Measurements from ENCODE around the gene COQ9.
A peak's percentile ranks its signal among the peaks of the same experiment; 100 is the strongest.

COQ9 gene

DNA sequence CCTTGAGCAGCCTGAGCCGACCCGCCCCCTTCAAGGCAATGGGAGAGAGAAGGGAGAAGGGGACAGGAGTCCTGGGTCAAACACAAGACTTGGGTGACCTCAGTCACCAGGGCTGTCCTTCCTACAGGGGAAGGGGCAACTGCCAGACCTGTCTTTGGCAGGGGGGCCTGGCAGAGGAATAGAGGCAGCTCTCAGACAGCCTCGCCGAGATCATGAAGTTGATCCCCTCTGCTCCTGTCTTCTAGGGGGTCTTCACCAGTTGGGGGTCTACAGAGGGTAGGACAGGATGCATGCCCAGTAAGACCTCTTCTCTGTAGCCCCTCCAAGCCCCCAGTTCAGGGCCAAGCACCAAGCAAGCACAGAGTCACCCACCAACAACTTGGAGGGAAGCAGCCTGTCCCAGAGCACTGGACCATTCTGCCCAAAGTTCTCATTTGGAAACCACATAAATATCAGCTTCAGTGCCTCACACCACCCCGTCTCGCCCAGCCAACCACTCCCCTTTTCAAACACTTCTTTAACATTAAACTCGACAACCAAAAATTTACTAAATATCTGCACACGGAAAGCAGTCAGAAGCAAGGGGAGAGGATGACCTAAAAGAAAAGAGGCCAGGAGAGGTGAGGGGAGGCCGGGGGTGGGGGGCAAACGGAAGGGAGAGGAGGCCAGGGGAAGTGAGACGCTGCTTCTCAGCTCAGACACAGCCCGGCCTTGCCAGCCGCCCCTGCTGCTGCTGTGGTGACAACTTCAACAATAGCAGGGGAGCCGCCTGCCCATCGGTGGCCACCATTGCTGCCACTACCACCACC is 31.3 kb downstream of the COQ9 start:
- peak overlapping the region; percentile 42 for H3K4me3 ChIP-seq (ENCODE audit: low read length)
- peaks cover 4% of the 10 kb centered on the region for H3K27me3 ChIP-seq (ENCODE audit: insufficient read depth, low read length)
- peaks cover 2% of the 10 kb centered on the region for H3K36me3 ChIP-seq (ENCODE audit: insufficient read depth, low read length)
- H3K9me3 ChIP-seq (ENCODE audit: low read length), result no peaks in the 10 kb centered on the region
- H3K4me1 ChIP-seq (ENCODE audit: insufficient read depth, low read length), result peaks cover 36% of the 10 kb centered on the region
- H2AFZ ChIP-seq (ENCODE audit: low read depth, low read length), result no peak overlapping the region

DNA sequence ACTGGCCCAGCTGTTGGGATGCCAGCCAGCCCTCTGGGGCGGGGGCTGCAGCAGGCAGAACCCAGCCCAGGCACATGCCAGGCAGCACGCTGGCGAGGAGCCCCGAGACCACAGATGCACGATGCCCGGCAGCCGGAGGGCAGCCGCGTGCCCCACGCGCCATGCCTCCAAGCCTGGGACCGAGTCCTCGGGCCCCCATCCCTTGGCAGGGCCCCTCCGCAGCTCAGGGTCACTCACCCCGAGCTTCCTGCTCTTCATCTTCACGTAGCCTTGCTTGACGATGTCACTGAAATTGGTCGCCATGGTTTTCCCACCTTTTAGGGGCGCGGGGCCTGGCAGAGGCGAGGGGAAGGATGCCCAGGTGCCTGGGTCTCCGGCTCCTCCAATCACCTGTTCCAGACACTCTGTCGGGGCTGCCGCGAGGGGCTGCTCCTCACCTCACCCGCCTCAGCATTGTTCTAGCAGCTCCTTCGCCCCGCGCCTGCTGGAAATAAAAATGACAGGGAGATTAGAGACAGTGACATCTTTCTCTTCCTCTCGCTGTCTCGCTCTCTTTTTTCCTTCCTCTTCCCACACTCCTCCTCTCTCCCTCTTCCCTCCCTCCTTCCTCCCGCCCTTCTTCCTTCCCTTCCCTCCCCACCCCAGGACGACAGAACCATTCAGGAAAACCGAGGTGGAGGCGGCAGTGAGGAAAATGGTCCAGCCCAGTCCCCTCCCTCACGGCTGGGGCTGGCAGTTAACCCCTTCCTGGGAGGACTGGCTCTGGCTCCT is 32.1 kb downstream of the COQ9 start:
- Histone ChIP-seq H3K9me3 (ENCODE audit: low read length) (no peaks in the 10 kb centered on the region), H3K36me3 (ENCODE audit: insufficient read depth, low read length) (no peaks in the 10 kb centered on the region), H3K4me1 (ENCODE audit: insufficient read depth, low read length) (peaks cover 36% of the 10 kb centered on the region), H3K27me3 (ENCODE audit: insufficient read depth, low read length) (peaks cover 4% of the 10 kb centered on the region), H3K4me3 (ENCODE audit: low read length) (peak overlapping the region; percentile 42), H2AFZ (ENCODE audit: low read depth, low read length) (peak overlapping the region; percentile 37)

DNA sequence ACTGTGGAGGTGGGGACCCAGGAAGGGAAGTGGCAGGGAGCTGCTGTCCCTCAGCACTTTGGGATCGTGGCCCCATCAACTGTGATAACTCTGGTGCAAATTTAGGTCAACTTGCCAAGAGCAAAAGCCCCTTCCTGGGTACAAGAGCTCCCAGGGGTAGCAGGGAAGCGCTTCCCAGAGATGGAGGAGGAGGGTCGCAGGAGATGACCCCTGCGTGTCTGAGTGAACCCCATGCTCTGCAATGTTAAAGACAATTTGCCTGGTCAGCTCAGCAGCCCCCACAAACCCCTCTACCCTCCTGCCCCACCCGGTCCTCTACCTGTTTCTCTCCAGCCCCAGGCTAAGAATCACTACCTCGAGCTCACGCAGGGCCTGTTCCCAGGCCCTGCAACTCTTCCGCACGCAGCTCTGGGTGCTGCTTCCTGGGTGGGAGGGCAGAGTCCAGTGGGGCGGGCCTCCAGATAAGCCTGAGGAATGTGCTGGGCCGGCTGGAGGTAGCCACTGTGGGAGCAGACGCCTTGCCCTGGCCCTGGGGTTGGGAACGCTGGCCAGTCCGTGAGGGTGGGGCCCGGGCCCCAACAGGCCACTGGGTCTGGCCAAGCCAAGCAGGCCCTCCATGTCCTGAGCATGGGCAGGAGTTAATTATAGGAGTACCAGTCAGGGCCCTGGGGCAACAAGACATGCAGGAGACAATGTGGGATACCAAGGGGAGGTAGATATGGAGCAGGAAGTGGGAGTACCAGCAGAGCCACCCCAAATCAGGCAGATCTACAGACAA is 32.9 kb downstream of the COQ9 start:
- Histone ChIP-seq H3K4me1 (ENCODE audit: insufficient read depth, low read length) (peaks cover 36% of the 10 kb centered on the region), H3K27me3 (ENCODE audit: insufficient read depth, low read length) (peaks cover 11% of the 10 kb centered on the region), H3K9me3 (ENCODE audit: low read length) (no peaks in the 10 kb centered on the region), H2AFZ (ENCODE audit: low read depth, low read length) (peak overlapping the region; percentile 37), H3K36me3 (ENCODE audit: insufficient read depth, low read length) (no peaks in the 10 kb centered on the region), H3K4me3 (ENCODE audit: low read length) (peak overlapping the region; percentile 42)

DNA sequence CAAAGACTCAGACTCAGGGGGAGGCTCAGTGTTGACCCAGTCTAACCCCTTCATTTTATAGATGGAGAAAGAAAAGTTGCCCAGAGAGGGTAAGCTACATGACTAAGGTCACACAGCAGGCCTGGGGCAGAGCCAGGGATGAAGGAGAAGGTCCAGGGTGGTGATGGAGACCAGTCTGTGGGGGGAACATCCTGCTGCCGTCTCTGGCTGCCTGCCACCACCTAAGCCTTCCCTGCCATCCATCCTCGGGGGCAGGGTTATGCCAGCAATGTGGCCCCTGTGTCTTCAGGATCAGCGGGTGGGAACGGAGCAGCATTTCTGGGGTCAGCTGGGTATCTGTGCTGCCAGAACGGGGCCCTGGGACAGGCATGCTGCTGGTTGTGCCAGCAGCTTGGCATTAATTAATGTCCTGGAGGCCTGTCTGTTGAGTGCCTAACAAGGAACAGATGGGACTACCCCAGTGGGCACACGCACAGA is 33.5 kb downstream of the COQ9 start:
- Histone ChIP-seq H3K4me1 (ENCODE audit: insufficient read depth, low read length) (peaks cover 38% of the 10 kb centered on the region), H2AFZ (ENCODE audit: low read depth, low read length) (no peak overlapping the region), H3K9me3 (ENCODE audit: low read length) (no peaks in the 10 kb centered on the region), H3K36me3 (ENCODE audit: insufficient read depth, low read length) (no peaks in the 10 kb centered on the region), H3K27me3 (ENCODE audit: insufficient read depth, low read length) (peaks cover 17% of the 10 kb centered on the region), H3K4me3 (ENCODE audit: low read length) (no peak overlapping the region)

DNA sequence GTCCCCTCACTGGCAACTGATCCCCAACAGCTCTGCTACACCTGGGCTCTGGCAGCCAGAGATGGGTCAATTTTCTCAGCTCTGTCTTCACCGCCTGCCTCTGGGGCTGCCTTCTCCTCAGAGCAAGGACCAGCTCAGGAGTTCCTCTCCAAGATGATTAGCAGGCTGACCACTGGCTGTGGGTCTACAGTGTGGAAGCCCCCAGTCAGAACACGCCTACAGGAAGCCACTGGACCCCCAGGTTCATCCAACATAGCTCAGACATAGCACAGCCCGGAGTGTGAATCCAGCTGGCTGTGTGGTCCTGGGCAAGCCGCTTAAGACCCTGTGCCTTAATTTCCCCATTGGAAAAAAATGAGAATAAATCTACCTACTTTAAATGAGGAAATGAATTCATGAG is 34.1 kb downstream of the COQ9 start:
- H3K36me3 ChIP-seq (ENCODE audit: insufficient read depth, low read length), result no peaks in the 10 kb centered on the region

DNA sequence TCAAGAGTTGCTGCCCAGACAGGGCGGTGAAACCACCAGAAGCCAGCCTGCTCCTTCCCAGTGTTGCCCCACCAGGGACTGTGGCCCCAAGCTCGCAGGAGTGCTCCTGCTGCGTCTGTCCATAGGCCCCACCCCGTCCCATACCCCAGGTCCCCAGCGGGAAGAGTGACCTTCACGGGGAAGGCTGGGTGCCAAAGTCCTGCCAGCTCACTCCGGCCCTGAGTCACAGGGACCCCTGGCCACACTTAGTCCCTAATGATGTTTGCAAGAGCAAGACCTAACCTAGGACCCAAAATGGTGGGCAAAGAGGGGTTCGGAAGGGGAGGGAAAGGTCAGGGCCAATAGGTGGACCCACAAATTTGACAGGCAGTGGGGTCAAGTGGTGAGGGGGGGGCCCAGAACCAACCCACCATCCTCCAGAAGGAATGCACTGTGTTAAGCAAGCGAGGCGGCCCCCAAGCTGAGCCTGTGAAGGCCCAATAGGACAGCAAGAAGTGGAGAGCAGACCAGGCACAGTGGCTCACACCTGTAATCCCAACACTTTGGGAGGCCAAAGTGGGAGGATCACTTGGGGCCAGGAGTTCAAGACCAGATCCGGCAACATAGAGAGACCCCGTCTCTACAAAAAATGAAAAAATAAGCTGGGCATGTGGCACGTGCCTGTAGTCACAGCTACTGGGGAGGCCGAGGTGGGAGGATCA is 35.7 kb downstream of the COQ9 start:
- H3K4me3 ChIP-seq (ENCODE audit: low read length), result no peak overlapping the region
- H3K27me3 ChIP-seq (ENCODE audit: insufficient read depth, low read length), result peaks cover 19% of the 10 kb centered on the region
- no peak overlapping the region for H2AFZ ChIP-seq (ENCODE audit: low read depth, low read length)
- H3K4me1 ChIP-seq (ENCODE audit: insufficient read depth, low read length), result peaks cover 30% of the 10 kb centered on the region
- H3K36me3 ChIP-seq (ENCODE audit: insufficient read depth, low read length), result no peaks in the 10 kb centered on the region
- H3K9me3 ChIP-seq (ENCODE audit: low read length), result no peaks in the 10 kb centered on the region

More for the DNA sequence above, 34.1 kb downstream of the COQ9 start:
- H2AFZ ChIP-seq (ENCODE audit: low read depth, low read length), result no peak overlapping the region
- peaks cover 40% of the 10 kb centered on the region for H3K4me1 ChIP-seq (ENCODE audit: insufficient read depth, low read length)
- no peaks in the 10 kb centered on the region for H3K9me3 ChIP-seq (ENCODE audit: low read length)
- H3K4me3 ChIP-seq (ENCODE audit: low read length), result no peak overlapping the region
- peaks cover 19% of the 10 kb centered on the region for H3K27me3 ChIP-seq (ENCODE audit: insufficient read depth, low read length)

DNA sequence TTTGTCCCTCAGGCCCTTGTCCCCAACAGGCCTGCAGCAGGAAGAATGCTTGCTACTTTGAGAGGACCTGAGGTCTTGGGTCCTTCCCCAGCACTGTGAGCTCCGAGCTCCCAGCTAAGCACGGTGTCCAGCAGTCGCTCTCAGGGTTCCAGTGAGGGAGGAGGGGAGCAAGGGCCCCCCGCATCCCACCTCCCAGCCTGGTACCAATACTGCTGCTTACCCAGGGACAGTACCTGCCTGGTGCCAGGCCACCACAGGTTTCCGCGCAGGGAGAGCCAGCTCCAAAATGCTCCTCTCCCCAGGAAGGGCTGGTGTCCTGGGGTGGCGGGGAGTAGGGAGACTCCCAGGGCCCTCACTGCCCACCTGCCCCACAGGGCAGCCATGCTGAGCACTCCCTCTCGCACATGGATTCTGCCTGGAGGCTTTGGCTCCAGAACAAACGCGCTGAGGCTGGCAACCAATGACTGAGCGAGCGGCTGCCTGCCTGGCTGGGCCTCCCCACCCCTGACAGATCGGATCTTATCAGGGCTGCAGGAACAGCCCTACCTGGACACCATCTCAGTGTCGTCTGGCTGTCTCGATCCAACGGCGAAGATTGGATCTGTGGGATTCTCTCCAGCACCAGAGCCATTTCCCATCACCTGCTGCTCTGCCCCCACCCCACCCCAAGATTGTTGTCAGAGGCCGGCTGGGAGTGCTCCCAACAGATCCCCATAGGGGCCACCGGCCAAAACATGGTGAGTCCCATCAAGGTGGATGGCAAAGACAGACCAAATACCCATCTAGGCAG is 36.6 kb downstream of the COQ9 start:
- no peaks in the 10 kb centered on the region for H3K9me3 ChIP-seq (ENCODE audit: low read length)
- H2AFZ ChIP-seq (ENCODE audit: low read depth, low read length), result no peak overlapping the region
- H3K36me3 ChIP-seq (ENCODE audit: insufficient read depth, low read length), result no peaks in the 10 kb centered on the region
- H3K27me3 ChIP-seq (ENCODE audit: insufficient read depth, low read length), result peaks cover 19% of the 10 kb centered on the region
- no peak overlapping the region for H3K4me3 ChIP-seq (ENCODE audit: low read length)
- peaks cover 23% of the 10 kb centered on the region for H3K4me1 ChIP-seq (ENCODE audit: insufficient read depth, low read length)

DNA sequence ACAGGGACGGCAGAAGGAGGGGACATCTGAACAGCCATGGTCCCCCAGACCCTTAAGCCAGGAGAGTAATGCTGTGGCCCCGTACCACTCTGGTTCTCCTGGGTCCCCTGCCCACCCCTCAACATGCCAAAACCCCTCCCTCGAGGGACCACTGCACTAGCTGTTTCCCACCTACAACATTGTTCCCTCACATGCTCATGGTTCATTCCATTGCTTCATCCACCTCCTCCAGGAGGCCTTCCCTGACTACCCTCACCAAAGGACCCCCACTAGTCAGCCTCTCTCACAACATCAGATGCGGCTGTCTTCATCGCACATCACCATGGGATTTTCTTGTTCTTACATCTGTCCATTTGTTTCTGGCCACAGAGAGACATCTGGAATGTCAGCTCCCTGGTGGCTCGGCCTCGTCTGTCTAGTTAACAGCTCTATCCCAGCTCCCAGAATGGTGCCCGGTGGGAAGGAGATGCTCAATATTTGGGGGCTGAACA is 37.3 kb downstream of the COQ9 start:
- Histone ChIP-seq H3K27me3 (ENCODE audit: insufficient read depth, low read length) (peaks cover 15% of the 10 kb centered on the region), H2AFZ (ENCODE audit: low read depth, low read length) (no peak overlapping the region), H3K4me1 (ENCODE audit: insufficient read depth, low read length) (peaks cover 17% of the 10 kb centered on the region), H3K4me3 (ENCODE audit: low read length) (no peak overlapping the region), H3K9me3 (ENCODE audit: low read length) (peaks cover 3% of the 10 kb centered on the region), H3K36me3 (ENCODE audit: insufficient read depth, low read length) (no peaks in the 10 kb centered on the region)

DNA sequence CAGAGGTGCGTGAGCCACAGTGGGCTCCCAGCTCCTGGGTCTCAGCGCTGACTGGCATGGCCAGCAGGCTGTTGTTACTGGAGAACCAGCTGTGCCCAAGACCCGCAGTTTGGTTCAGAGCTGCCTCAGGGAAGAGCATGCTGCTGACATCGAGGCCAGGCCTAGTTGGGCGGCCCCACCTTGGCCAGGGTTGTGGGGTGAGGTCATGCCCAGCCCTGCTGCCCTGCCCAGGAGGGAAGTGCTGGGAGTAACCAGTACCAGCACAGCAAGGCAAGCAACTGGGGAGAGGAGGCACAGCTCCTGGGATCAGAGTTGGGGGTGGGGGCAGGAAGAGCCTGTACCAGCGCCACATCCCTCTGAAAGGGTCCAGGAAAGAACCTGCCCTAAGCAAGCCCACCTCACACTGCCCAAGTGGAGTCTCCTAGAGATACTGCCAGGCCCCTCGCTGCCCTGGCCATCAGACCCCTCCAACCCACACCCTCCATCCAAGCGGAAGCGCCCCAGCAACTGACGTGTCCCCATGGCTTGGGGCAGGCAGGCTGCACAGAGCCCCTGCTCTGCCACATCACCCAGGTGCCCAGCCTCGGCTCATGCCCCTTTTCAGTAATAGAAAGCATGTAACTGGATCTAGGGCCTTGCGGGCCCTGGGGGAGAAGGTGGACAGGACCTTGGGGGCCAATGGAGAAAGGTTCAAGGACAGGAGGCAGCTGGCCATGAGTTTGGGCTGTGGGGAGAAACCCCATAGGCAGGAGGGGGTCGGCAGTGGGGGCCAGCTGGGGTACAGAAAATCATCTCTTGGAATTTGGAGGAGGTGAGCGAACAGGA is 38.0 kb downstream of the COQ9 start:
- no peak overlapping the region for H2AFZ ChIP-seq (ENCODE audit: low read depth, low read length)
- no peaks in the 10 kb centered on the region for H3K36me3 ChIP-seq (ENCODE audit: insufficient read depth, low read length)
- H3K27me3 ChIP-seq (ENCODE audit: insufficient read depth, low read length), result peaks cover 15% of the 10 kb centered on the region
- peak overlapping the region; percentile 39 for H3K4me3 ChIP-seq (ENCODE audit: low read length)
- H3K9me3 ChIP-seq (ENCODE audit: low read length), result peaks cover 3% of the 10 kb centered on the region
- H3K4me1 ChIP-seq (ENCODE audit: insufficient read depth, low read length), result peaks cover 12% of the 10 kb centered on the region

DNA sequence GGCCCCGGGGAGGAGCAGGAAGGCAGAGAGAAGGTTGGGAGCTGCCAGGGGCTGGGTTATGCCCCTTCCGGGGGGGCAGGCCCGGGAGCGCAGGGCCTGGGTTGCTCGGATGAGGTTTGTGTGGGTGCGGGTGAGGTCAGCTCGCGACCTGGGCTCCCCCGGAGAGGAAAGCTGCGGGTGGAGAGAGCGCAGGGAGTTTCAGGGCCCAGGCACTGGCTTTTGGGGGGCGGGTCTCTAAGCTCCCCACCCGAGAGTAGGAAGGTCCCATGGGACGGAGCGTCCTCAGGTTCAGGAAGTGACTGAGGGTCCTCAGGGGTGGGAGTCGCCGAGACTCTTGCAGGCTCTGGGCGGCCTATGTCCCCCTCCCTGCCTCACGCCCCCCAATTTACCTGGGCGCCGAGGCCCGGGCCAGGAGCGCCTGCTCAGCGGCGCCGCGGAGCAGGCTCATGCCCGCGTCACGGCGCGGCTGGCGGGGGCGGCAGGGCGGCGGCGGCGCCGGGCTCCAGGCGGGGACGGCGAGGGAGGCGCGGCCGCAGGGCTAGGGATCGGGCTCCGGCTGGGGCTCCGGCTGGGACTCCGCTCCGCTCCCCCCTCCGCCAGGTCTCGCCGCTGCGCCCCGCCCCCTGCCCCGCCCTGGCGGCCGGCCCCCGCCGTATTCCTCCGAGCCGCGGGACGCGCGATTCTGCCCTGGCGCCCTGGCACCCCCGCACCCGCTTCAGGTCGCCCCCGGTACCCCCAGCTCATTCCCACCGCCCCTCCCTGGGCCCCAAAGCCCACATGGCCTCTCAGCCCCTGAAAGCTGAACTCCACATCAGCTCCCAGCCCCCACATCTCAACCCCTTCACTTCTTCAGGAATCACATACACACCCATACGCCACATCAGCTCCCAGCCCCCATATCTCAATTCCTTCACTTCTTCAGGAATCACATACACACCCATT is 38.9 kb downstream of the COQ9 start, which contains the start of gene DOK4:
Gene DOK4, minus strand, starts transcription at position 578 of the 942 bp plus-strand sequence. CDS start 6,986 bp downstream, outside the sequence.
- Histone ChIP-seq H3K4me1 (ENCODE audit: insufficient read depth, low read length) (peaks cover 10% of the 10 kb centered on the region), H3K9me3 (ENCODE audit: low read length) (peaks cover 3% of the 10 kb centered on the region), H2AFZ (ENCODE audit: low read depth, low read length) (peak within 1 kb of the TSS; percentile 34), H3K4me3 (ENCODE audit: low read length) (peak within 1 kb of the TSS; percentile 39), H3K27me3 (ENCODE audit: insufficient read depth, low read length) (peaks cover 15% of the 10 kb centered on the region), H3K36me3 (ENCODE audit: insufficient read depth, low read length) (no peaks in the 10 kb centered on the region)

Measured in neuron (in vitro differentiated cells).